A549 (cell line): ENCODE results near the gene CD4. TPM values are rescaled to one million over a fixed set of nuclear protein-coding genes. Genes with fewer than 3 reads are reported as not detected.

Source experiments
- ATAC-seq, 2 experiments: fragments of 200-7000 bp in 1 of 2; fragments of >200 bp in 1 of 2; cut with Nextera tagmentation in 1 of 2; cut with Tn5 transposase in 1 of 2; 3 replicates each; pipeline versions ENCODE4 v1.8.0 to v1.9.1; 2018 to 2020; ENCODE audit warnings: mild to moderate bottlenecking in 1 of 2, moderate library complexity in 1 of 2
- CTCF ChIA-PET: fragments of 300-600 bp; sonication (Branson Sonifier 250); formaldehyde crosslinking; extraction: SDS; loops from one replicate; lab custom pipeline; 2021; ENCODE audit warnings: antibody characterized with exemption, inconsistent platforms; lab: Yijun Ruan, JAX
- POLR2A ChIA-PET: fragments of 350-600 bp; formaldehyde crosslinking; extraction: SDS; loops from one replicate; lab custom pipeline; 2021; ENCODE audit warnings: antibody characterized with exemption, inconsistent platforms; lab: Yijun Ruan, JAX
- DNase-seq, 2 experiments: peaks; one replicate each; pipeline versions ENCODE4 v3.0.0 to v3.0.0-alpha.2; 2011 to 2016; ENCODE audit warnings: low read depth in 1 of 2, low spot score in 1 of 2
- FAIRE-seq: peaks from 2 replicates; lab custom pipeline; 2011; peaks lifted over from hg19 to GRCh38; lab: Jason Lieb, UNC
- H3K27ac ChIP-seq, 2 experiments: fragments of >200 bp; sonication (Bioruptor Twin); formaldehyde crosslinking; 3 replicates each; pipeline ENCODE4 v1.5.1; 2016 to 2017
- H3K4me1 ChIP-seq: fragments of >200 bp; sonication (Bioruptor Twin); formaldehyde crosslinking; 3 replicates; pipeline ENCODE4 v1.6.1; 2016
- H3K4me2 ChIP-seq: fragments of >200 bp; sonication (Bioruptor Twin); formaldehyde crosslinking; 3 replicates; pipeline ENCODE4 v1.6.1; 2016
- H3K4me3 ChIP-seq: fragments of >200 bp; sonication (Bioruptor Twin); formaldehyde crosslinking; 3 replicates; pipeline ENCODE4 v1.5.1; 2016
- H3K9me3 ChIP-seq: fragments of >200 bp; sonication (Bioruptor Twin); formaldehyde crosslinking; 3 replicates; pipeline ENCODE4 v1.6.1; 2016
- CHD4 ChIP-seq: fragments of 200-600 bp; sonication (generic); IDR thresholded peaks from 2 replicates; pipeline ENCODE4 v1.6.1; 2016; ENCODE audit warnings: antibody characterized with exemption, mild to moderate bottlenecking, borderline replicate concordance
- EP300 ChIP-seq, 2 experiments: fragments of >200 bp; sonication (Bioruptor Twin); formaldehyde crosslinking; IDR thresholded peaks; 2 replicates in 1 of 2; 3 replicates in 1 of 2; pipeline ENCODE4 v1.6.1; 2016 to 2017
- FOSL2 ChIP-seq, 2 experiments: fragments of 450-650 bp in 1 of 2; fragments of >200 bp in 1 of 2; sonication (Bioruptor Twin) in 1 of 2; formaldehyde crosslinking; IDR thresholded peaks; 2 replicates each; pipeline versions ENCODE4 v1.5.0 to v1.6.1; 2016 to 2020; ENCODE audit warnings: mild to moderate bottlenecking in 1 of 2, moderate library complexity in 1 of 2
- GATA3 ChIP-seq: IDR thresholded peaks from 2 replicates; pipeline ENCODE4 v1.6.1; 2012; ENCODE audit warnings: borderline replicate concordance
- JUNB ChIP-seq: fragments of >200 bp; sonication (Bioruptor Twin); formaldehyde crosslinking; IDR thresholded peaks from 2 replicates; pipeline ENCODE4 v1.6.1; 2016
- KDM5A ChIP-seq: fragments of 200-600 bp; sonication (generic); IDR thresholded peaks from 2 replicates; pipeline ENCODE4 v1.6.1; 2016; ENCODE audit warnings: antibody characterized with exemption, mild to moderate bottlenecking
- NPAS2 ChIP-seq: fragments of 250-450 bp; sonication (Bioruptor Pico); IDR thresholded peaks from 2 replicates; pipeline ENCODE4 v1.8.0; 2022; ENCODE audit warnings: mild to moderate bottlenecking, moderate library complexity, borderline replicate concordance
- PHF8 ChIP-seq: fragments of 200-600 bp; sonication (generic); IDR thresholded peaks from 2 replicates; pipeline ENCODE4 v1.6.1; 2016; ENCODE audit warnings: low read depth, mild to moderate bottlenecking, antibody characterized with exemption, moderate library complexity, borderline replicate concordance
- POLR2AphosphoS2 ChIP-seq: conservative IDR thresholded peaks from 2 replicates; pipeline ENCODE4 v1.6.1; 2012; ENCODE audit warnings: low read length, improper control_type of control experiment, inconsistent platforms
- RNF2 ChIP-seq: fragments of 200-600 bp; sonication (generic); IDR thresholded peaks from 2 replicates; pipeline ENCODE4 v1.6.1; 2016; ENCODE audit warnings: low read depth, mild to moderate bottlenecking, antibody characterized with exemption, moderate library complexity, borderline replicate concordance
- ZSCAN20 ChIP-seq: fragments of 250-450 bp; sonication (Bioruptor Pico); IDR thresholded peaks from 2 replicates; pipeline ENCODE4 v1.8.0; 2022; ENCODE audit warnings: mild to moderate bottlenecking, moderate library complexity
- WGBS: methylation state at CpG from one replicate; pipeline ENCODE4 v1.1.6; 2017; ENCODE audit errors: missing lambda C conversion rate; 5-methylcytosine and 5-hydroxymethylcytosine counted together
- polyA plus RNA-seq, 4 experiments: library from polyadenylated mRNA; depleted of rRNA in 3 of 4; stranded (reverse); fragments of >200 nt; fragmentation: RNase III in 1 of 4; extraction: RNeasy Plus Mini Kit Qiagen cat#74134 plus additional on column Dnase treatment in 1 of 4; gene quantifications; 2 replicates in 3 of 4; 3 replicates in 1 of 4; pipeline ENCODE4 v1.2.3, GENCODE V29; 2011 to 2017
- TF ChIP-seq, protein P1 (sequence below): fragments of >200 bp; sonication (Bioruptor Twin); formaldehyde crosslinking; IDR thresholded peaks from 3 replicates; pipeline ENCODE4 v1.6.1; 2016
- TF ChIP-seq, protein P2 (sequence below): IDR thresholded peaks from 2 replicates; pipeline ENCODE4 v1.6.1; 2012
- TF ChIP-seq, protein P3 (sequence below): fragments of >200 bp; sonication (Bioruptor Twin); formaldehyde crosslinking; IDR thresholded peaks from 3 replicates; pipeline ENCODE4 v1.5.1; 2016

CD4 gene
- polyA plus RNA-seq, 2 of the 4 experiments (the other 2 are of a cell fraction) = 0.03 TPM; not detected in 1

DNA sequence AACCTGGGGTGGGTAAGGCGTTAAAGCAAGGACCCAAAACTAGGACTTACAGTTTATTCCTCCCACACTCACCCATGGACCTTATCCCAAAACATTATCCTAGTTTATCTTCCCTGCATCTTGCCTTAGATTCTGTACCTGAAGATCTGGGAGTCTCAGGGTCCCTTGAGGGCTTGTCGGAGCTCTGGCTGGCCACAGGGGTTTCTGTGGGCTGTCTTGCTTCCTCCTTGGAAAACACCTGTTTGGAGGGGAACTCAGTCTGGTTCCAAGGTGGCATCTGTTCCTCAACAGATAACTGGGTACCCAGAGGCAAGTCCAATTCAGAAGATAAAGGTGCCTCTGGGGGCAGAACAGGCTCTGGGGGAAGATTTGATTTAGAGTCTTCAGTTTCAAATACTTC, 60.1 kb downstream of the CD4 start:
- no peak for ATAC-seq
- WGBS = 95% methylated on average over 2 of the region's 2 CpGs
- Histone ChIP-seq H3K4me2 (peak overlapping the region; percentile 70; the same call in 1 of the 3 replicates), H3K27ac (no peak overlapping the region), H3K4me1 (peaks cover 23% of the 10 kb centered on the region), H3K9me3 (no peaks in the 10 kb centered on the region), H3K4me3 (no peak overlapping the region)
- no peak for FAIRE-seq
- ChIA-PET POLR2A (no interaction called here), CTCF (interaction anchor here (0.6 to 10.1 kb wide), 6 partner anchors 12 to 93 kb away, joined by 3 to 117 read pairs (median 4); no protein-coding TSS in a partner anchor)
- TF ChIP-seq, protein P1, sequence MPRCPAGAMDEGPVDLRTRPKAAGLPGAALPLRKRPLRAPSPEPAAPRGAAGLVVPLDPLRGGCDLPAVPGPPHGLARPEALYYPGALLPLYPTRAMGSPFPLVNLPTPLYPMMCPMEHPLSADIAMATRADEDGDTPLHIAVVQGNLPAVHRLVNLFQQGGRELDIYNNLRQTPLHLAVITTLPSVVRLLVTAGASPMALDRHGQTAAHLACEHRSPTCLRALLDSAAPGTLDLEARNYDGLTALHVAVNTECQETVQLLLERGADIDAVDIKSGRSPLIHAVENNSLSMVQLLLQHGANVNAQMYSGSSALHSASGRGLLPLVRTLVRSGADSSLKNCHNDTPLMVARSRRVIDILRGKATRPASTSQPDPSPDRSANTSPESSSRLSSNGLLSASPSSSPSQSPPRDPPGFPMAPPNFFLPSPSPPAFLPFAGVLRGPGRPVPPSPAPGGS = no peak
- TF ChIP-seq JUNB (no peak), FOSL2 (IDR thresholded peaks at IDR 0.05) (no peak), FOSL2 (CRISPR knock-in tag; IDR thresholded peaks at IDR 0.05) (no peak)
- TF ChIP-seq, protein P2, sequence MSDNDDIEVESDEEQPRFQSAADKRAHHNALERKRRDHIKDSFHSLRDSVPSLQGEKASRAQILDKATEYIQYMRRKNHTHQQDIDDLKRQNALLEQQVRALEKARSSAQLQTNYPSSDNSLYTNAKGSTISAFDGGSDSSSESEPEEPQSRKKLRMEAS = no peak
- no peak for DNase-seq

DNA sequence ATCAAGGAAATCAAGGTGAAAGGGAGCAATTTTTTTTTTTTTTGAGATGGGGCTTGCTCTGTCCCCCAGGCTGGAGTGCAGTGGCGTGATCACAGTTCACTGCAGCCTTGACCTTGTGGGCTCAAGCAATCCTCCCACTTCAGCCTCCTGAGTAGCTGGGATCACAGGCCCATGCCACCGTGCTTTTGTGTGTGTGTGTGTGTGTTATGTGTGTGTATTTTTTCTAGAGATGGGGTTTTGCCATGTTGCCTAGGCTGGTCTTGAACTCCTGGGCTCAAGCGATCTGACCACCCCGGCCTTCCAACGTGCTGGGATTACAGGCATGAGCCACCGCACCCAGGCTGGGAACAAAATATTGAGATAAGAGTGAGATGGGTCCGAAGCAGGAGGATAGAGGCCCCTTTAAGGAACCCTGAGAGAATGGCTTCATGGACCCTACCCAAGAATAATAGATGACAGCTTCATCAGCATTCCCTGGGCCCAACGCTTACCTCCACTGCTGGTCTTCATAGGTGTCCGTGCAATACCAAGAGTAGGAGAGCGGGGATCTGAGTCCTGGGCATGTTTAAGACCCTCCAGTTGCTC, 60.7 kb downstream of the CD4 start:
- ChIA-PET CTCF (interaction anchor here (1.2 to 10.1 kb wide), 3 partner anchors 12 to 72 kb away, joined by 3 to 117 read pairs (median 4); no protein-coding TSS in a partner anchor), POLR2A (no interaction called here)
- 67% methylated on average over 10 of the region's 10 CpGs for WGBS
- peak overlapping the region in 1 of 2 experiments; percentile 89; a peak in 4 of 6 replicates for H3K27ac ChIP-seq
- H3K4me2 ChIP-seq = peak overlapping the region; percentile 70
- FAIRE-seq = no peak
- peak overlapping the region; percentile 50 for H3K4me3 ChIP-seq
- H3K9me3 ChIP-seq = no peaks in the 10 kb centered on the region
- H3K4me1 ChIP-seq = peaks cover 23% of the 10 kb centered on the region
- no peak for ATAC-seq
- no peak for DNase-seq
- TF ChIP-seq PHF8 (no peak), CHD4 (no peak), RNF2 (no peak), ZSCAN20 (no peak), GATA3 (no peak), POLR2AphosphoS2 (no peak), EP300 (IDR thresholded peaks at IDR 0.05) (no peak), NPAS2 (CRISPR knock-in tag) (no peak)
- TF ChIP-seq, protein P3, sequence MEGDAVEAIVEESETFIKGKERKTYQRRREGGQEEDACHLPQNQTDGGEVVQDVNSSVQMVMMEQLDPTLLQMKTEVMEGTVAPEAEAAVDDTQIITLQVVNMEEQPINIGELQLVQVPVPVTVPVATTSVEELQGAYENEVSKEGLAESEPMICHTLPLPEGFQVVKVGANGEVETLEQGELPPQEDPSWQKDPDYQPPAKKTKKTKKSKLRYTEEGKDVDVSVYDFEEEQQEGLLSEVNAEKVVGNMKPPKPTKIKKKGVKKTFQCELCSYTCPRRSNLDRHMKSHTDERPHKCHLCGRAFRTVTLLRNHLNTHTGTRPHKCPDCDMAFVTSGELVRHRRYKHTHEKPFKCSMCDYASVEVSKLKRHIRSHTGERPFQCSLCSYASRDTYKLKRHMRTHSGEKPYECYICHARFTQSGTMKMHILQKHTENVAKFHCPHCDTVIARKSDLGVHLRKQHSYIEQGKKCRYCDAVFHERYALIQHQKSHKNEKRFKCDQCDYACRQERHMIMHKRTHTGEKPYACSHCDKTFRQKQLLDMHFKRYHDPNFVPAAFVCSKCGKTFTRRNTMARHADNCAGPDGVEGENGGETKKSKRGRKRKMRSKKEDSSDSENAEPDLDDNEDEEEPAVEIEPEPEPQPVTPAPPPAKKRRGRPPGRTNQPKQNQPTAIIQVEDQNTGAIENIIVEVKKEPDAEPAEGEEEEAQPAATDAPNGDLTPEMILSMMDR = no peak

GRCh38 chr12:6850796-6851152, 61.4 kb downstream of the CD4 start:
- WGBS = 27% methylated on average over 15 of the region's 16 CpGs
- FAIRE-seq = no peak
- H3K27ac ChIP-seq = peak overlapping the region; percentile 67 to 89; a peak in 5 of 6 replicates

More at GRCh38 chr12:6850796-6851152, 61.4 kb downstream of the CD4 start:
- CTCF ChIA-PET = interaction anchor here (1.2 to 10.1 kb wide), 8 partner anchors 15 to 97 kb away, joined by 3 to 117 read pairs (median 8); partner anchors contain the start of genes C12orf57, MLF2, PTMS and RNU7-1
- peaks cover 23% of the 10 kb centered on the region for H3K4me1 ChIP-seq
- TF ChIP-seq ZSCAN20 = no peak
- TF ChIP-seq KDM5A = peak; percentile 83; the same call in 1 of the 2 replicates
- TF ChIP-seq, all 56 proteins: peak for 1
- no peaks in the 10 kb centered on the region for H3K9me3 ChIP-seq
- peak overlapping the region; percentile 50 for H3K4me3 ChIP-seq
- POLR2A ChIA-PET = interaction anchor here (1.1 to 3.1 kb wide), 16 partner anchors 8 to 317 kb away, joined by 4 to 74 read pairs (median 10); partner anchors contain the start of genes C12orf57, GAPDH, MLF2 and PTMS
- no peak for ATAC-seq
- peak overlapping the region; percentile 70 for H3K4me2 ChIP-seq
- DNase-seq = no peak
